GM13976 (cell line): ENCODE results near the gene WDR45B.

Experiments used
- DNase-seq: peaks from one replicate; pipeline ENCODE4 v3.0.0; 2012; ENCODE audit warnings: low spot score
- in situ Hi-C: fragments of 300-500 bp; cut with MboI; formaldehyde crosslinking; loops from one replicate; pipeline ENCODE4 v1.12.0; 2022; ENCODE audit warnings: low sequenced_read_pairs, mixed read lengths, inconsistent platforms; ENCODE audit not compliant: unreplicated experiment
- TF ChIP-seq, protein P1 (sequence below): IDR thresholded peaks from 2 replicates; pipeline ENCODE4 v1.5.1; 2012; ENCODE audit warnings: borderline replicate concordance, mild to moderate bottlenecking; ENCODE audit not compliant: insufficient read depth; ENCODE audit errors: extremely low read depth, missing control alignments, control extremely low read depth

Gene WDR45B

DNA sequence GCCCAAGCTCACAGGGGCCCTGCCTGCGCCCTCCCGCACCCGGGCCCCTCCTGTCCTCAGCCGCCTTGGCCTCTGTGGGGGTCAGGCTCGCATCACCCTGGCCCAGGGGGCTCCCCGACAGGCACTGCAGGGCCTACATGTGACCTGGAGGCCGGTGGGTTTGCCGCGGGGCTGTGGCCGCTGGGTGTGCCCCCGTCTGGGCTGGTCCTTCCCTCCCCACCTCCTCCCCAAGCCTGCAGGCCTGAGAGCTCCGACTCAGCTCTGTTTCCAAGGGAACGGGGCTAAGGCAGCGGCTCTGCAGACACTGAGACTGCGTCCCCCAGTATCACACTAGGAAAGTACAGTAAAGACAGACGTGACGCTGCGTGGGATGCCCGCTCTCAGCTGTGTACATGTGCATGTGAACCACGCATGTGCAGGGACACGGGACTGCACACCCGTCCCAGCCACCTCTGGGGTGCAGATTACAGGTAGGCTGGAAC is 16.5 kb upstream of the WDR45B start:
- in situ Hi-C loops: loop anchor here (25.0 kb wide), 1 partner anchor 98 kb away; the partner anchor contains the start of gene TBCD
- no peak for DNase-seq
- TF ChIP-seq, protein P1, sequence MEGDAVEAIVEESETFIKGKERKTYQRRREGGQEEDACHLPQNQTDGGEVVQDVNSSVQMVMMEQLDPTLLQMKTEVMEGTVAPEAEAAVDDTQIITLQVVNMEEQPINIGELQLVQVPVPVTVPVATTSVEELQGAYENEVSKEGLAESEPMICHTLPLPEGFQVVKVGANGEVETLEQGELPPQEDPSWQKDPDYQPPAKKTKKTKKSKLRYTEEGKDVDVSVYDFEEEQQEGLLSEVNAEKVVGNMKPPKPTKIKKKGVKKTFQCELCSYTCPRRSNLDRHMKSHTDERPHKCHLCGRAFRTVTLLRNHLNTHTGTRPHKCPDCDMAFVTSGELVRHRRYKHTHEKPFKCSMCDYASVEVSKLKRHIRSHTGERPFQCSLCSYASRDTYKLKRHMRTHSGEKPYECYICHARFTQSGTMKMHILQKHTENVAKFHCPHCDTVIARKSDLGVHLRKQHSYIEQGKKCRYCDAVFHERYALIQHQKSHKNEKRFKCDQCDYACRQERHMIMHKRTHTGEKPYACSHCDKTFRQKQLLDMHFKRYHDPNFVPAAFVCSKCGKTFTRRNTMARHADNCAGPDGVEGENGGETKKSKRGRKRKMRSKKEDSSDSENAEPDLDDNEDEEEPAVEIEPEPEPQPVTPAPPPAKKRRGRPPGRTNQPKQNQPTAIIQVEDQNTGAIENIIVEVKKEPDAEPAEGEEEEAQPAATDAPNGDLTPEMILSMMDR: no peak

DNA sequence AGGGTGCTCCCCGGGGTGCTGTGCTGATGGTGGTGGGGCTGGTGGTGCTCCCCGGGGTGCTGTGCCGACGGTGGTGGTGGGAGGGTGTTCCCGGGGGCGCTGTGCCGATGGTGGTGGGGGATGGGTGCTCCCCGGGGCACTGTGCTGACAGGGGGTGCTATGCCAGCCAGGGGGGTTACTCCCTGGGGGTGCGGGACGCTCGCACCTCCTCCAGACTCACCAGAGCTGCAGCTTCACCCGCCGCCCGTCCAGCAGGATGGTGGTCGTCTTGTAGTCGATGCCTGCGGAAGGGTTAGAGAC is 16.0 kb upstream of the WDR45B start:
- DNase-seq: no peak
- in situ Hi-C loops: loop anchor here (25.0 kb wide), 1 partner anchor 98 kb away; the partner anchor contains the start of gene TBCD
- TF ChIP-seq, protein P1: no peak

DNA sequence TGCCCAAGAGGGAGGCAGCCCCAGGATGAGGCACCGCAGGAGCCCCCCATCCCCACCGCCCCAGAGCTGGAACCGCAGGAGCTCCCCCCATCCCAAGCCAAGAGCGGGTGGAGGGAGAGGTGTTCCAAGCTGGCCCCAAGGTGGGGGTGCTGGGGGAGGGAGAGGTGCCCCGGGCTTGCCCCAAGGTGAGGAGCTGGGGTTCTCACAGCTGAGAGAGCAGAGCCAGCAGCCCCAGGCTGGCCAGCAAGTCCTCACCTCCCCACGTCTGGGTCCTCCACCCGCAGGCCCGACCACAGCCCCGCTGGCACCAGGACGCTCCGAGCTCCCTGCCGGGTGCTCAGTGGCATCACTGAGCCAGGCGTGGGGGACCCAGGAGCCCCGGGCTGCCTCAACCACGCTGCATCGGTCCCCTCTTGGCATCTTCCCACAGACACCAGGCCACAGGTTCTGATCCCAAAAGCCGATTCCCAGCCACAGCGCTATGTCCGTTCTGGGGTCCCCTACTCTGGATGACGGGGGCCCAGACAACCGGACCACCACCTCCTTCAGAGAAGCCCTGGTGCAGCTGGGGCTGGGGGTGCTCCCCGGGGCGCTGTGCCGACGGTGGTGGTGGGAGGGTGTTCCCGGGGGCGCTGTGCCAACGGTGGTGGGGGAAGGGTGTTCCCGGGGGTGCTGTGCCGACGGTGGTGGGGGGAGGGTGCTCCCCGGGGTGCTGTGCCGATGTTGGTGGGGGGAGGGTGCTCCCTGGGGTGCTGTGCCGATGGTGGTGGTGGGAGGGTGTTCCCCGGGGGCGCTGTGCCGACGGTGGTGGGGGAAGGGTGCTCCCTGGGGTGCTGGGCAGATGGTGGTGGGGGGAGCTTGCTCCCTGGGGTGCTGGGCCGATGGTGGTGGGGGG is 15.4 kb upstream of the WDR45B start:
- DNase-seq: no peak
- TF ChIP-seq, protein P1: no peak
- in situ Hi-C loops: loop anchor here (25.0 kb wide), 1 partner anchor 99 kb away; the partner anchor contains the start of gene TBCD

DNA sequence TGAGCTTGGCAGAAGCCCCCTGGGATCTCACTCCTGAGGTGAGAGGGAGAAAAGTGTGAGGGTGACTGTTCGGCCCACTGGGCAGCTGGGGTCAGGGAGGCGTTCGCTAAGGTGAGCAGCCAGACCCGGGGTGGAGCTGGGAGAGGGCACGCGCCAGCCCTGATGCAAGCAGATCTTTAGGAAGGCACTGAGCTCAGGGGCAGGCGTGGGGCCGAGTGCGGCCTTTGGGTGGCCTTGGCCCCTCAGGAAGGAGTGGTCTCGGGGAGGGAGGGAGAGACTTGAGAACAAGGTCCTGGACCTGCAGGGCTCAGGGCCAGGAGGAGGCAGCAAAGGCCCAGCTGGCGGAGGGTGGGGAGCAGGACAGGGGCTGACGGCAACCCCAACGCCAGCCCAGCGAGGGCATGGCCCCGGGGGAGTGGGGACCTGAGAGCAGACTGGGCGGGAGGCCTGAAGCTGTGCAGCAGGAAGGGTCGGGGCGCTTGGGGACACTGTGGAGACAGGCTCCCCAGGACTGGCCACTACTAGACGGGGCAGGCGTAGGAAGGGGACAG is 14.5 kb upstream of the WDR45B start:
- TF ChIP-seq, protein P1: no peak
- DNase-seq: no peak
- in situ Hi-C loops: loop anchor here (25.0 kb wide), 1 partner anchor 100 kb away; the partner anchor contains the start of gene TBCD

DNA sequence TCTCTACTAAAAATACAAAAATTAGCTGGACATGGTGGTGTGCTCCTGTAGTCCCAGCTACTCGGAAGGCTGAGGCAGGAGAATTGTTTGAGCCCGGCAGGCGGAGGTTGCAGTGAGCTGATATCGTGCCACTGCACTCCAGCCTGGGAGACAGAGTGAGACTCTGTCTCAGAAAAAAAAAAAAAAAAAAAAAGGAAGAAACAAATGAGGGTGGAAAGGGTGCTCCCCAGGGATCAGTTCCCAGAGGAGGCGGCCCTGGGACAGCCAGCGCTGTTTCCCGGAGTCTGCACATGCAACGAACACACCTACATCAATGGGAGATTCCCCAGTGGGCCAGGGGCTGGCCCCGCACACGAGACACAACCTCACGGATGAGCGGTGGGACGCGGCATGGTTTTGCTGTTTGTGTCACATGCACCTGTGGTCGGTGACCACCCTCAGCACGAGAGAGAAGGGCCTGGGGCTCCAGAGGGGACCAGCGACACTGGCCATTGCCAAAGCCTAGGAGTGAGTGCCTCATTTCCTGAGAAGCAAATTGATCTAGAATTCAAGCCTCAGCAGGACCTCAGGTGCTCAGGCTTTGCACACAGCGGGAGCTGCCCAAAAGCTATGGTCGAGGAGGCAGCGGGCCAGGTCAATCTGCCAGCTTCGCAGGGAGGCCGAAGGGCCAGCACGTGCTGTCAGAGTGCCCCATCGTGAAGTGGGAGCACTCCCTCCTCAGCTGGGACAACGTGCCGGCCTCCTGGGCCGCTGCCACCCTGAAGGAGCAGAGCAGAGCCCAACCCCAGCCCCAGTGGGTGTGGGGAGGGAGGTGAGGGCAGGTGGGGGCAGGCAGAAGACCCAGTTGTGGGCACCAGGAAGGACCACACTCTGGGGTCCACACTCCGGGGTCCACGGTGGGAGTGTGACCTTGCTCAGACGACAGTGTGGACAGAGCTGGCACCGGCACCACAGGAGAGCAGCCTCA is 13.8 kb upstream of the WDR45B start:
- DNase-seq: no peak
- in situ Hi-C loops: loop anchor here (25.0 kb wide), 1 partner anchor 100 kb away; the partner anchor contains the start of gene TBCD
- TF ChIP-seq, protein P1: no peak

DNA sequence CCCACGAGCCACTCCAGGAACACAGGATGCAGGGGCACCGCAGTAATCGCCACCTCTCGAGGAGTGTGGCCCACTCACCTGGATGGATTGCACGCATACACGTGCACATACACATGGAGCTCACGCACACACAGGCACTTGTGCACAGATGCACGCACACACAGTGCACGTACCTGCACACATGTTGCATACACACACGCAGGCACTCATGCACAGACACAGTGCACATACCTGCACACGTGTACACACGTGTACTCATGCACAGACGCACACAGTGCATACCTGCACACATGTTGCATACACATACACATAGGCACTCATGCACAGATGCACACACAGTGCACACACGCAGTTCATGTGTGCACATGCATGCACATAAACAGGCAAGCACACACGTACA is 11.6 kb upstream of the WDR45B start:
- in situ Hi-C loops: loop anchor here (25.0 kb wide), 1 partner anchor 102 kb away; the partner anchor contains the start of gene TBCD
- no peak for DNase-seq
- TF ChIP-seq, protein P1: no peak
